Hepatocyte (in vitro differentiated cells): ENCODE results near the gene WASL. TPM values are rescaled to one million over a fixed set of nuclear protein-coding genes. Genes with fewer than 3 reads are reported as not detected.
A peak's percentile ranks its signal among the peaks of the same experiment; 100 is the strongest.

ENCODE experiments used
- DNase-seq: peaks from one replicate; pipeline ENCODE4 v3.0.0-alpha.2; 2016; ENCODE audit warnings: low spot score
- H2AFZ ChIP-seq: fragments of 200-600 bp; sonication (generic); 2 replicates; pipeline ENCODE4 v1.6.0; 2016; ENCODE audit warnings: antibody characterized with exemption, mild to moderate bottlenecking
- H3K27ac ChIP-seq: fragments of 200-600 bp; sonication (generic); 2 replicates; pipeline ENCODE4 v1.5.1; 2016; ENCODE audit warnings: mild to moderate bottlenecking
- H3K27me3 ChIP-seq: fragments of 200-600 bp; sonication (generic); 2 replicates; pipeline ENCODE4 v1.6.1; 2016
- H3K36me3 ChIP-seq: fragments of 200-600 bp; sonication (generic); replicated peaks from 2 replicates; pipeline ENCODE4 v1.5.1; 2016; ENCODE audit warnings: low read depth; ENCODE audit not compliant: insufficient read depth
- H3K4me1 ChIP-seq: fragments of 200-600 bp; sonication (generic); 2 replicates; pipeline ENCODE4 v1.5.1; 2016; ENCODE audit warnings: mild to moderate bottlenecking, moderate library complexity; ENCODE audit not compliant: insufficient read depth
- H3K4me2 ChIP-seq: fragments of 200-600 bp; sonication (generic); 2 replicates; pipeline ENCODE4 v1.6.0; 2016
- H3K4me3 ChIP-seq: fragments of 200-600 bp; sonication (generic); 2 replicates; pipeline ENCODE4 v1.5.1; 2016; ENCODE audit warnings: mild to moderate bottlenecking
- H3K79me2 ChIP-seq: fragments of 200-600 bp; sonication (generic); 2 replicates; pipeline ENCODE4 v1.6.0; 2017; ENCODE audit warnings: mild to moderate bottlenecking
- H3K9me2 ChIP-seq: fragments of 200-600 bp; sonication (generic); replicated peaks from 2 replicates; pipeline ENCODE4 v1.6.0; 2017; ENCODE audit warnings: mild to moderate bottlenecking; ENCODE audit not compliant: insufficient read depth
- H3K9me3 ChIP-seq: fragments of 200-600 bp; sonication (generic); 2 replicates; pipeline ENCODE4 v1.5.1; 2016; ENCODE audit warnings: low read depth, mild to moderate bottlenecking
- H4K20me1 ChIP-seq: fragments of 200-600 bp; sonication (generic); 2 replicates; pipeline ENCODE4 v1.6.0; 2016; ENCODE audit warnings: mild to moderate bottlenecking; ENCODE audit not compliant: insufficient read depth, poor library complexity, severe bottlenecking
- EZH2 ChIP-seq: fragments of 200-600 bp; sonication (generic); IDR thresholded peaks from 2 replicates; pipeline ENCODE4 v1.6.1; 2016; ENCODE audit warnings: antibody characterized with exemption, mild to moderate bottlenecking, borderline replicate concordance
- EZH2phosphoT487 ChIP-seq: fragments of 200-600 bp; sonication (generic); IDR thresholded peaks from one replicate; pipeline ENCODE4 v1.6.1; 2018; ENCODE audit warnings: antibody characterized with exemption, mild to moderate bottlenecking, low read depth, moderate library complexity; ENCODE audit not compliant: unreplicated experiment, severe bottlenecking
- WGBS: methylation state at CpG from one replicate; pipeline ENCODE4 v1.1.6; 2016; ENCODE audit warnings: low lambda C conversion rate; ENCODE audit errors: missing lambda C conversion rate; 5-methylcytosine and 5-hydroxymethylcytosine counted together
- polyA plus RNA-seq: library from polyadenylated mRNA; unstranded; fragments of >200 nt; fragmentation: Nextera tagmentation; extraction: Ambion mirVana; gene quantifications from 2 replicates; pipeline ENCODE4 v1.2.1, GENCODE V29; 2016
- total RNA-seq: library from RNA; depleted of rRNA; stranded (reverse); fragments of >200 nt; gene quantifications from 2 replicates; pipeline ENCODE4 v1.2.3, GENCODE V29; 2014
- TF ChIP-seq, protein P1 (sequence below): fragments of 200-600 bp; sonication (generic); IDR thresholded peaks from 2 replicates; pipeline ENCODE4 v1.5.1; 2016; ENCODE audit warnings: antibody characterized with exemption, mild to moderate bottlenecking; ENCODE audit not compliant: poor library complexity

WASL gene
- total and polyA plus RNA-seq, 2 experiments from 2014 or later: 36.8 to 48.9 TPM

DNA sequence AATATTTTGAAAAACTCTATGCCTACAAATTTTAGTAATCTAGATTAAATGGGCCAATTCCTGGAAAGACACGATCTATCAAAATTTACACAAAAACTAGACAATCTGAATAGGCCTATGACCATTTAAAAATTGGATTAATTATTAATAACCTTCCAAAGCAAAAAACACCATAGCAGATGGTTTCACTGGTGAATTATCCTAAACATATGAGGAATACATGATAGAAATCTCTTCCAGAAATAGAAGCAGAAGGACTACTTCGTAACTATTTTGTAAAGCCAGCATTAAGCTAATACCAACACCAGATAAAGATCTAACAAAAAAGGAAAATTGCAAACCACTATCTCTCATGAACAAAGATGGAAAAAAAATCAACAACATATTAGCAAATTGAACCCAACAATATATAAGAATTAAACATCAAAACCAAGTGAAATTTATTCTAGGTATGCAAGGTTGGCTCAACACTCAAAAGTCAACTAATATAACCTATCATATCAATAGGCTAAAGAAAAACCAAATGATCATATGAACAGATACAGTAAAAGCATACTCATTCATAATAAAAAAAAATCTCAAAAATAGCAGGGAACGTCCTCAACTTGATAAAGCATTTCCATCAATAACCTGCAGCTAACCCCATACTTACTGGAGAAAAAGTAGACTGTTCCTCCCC is 16.3 kb downstream of the WASL start:
- Histone ChIP-seq H3K79me2 (peaks cover 100% of the 10 kb centered on the region), H4K20me1 (peaks cover 73% of the 10 kb centered on the region), H3K9me3 (no peaks in the 10 kb centered on the region), H3K4me1 (peaks cover 4% of the 10 kb centered on the region), H3K4me3 (no peak overlapping the region), H2AFZ (no peak overlapping the region), H3K27ac (no peak overlapping the region), H3K36me3 (no peaks in the 10 kb centered on the region), H3K27me3 (no peaks in the 10 kb centered on the region), H3K4me2 (no peak overlapping the region), H3K9me2 (no peaks in the 10 kb centered on the region)
- no peak for DNase-seq
- WGBS: 96% methylated on average over 3 of the region's 3 CpGs
- TF ChIP-seq, protein P1, sequence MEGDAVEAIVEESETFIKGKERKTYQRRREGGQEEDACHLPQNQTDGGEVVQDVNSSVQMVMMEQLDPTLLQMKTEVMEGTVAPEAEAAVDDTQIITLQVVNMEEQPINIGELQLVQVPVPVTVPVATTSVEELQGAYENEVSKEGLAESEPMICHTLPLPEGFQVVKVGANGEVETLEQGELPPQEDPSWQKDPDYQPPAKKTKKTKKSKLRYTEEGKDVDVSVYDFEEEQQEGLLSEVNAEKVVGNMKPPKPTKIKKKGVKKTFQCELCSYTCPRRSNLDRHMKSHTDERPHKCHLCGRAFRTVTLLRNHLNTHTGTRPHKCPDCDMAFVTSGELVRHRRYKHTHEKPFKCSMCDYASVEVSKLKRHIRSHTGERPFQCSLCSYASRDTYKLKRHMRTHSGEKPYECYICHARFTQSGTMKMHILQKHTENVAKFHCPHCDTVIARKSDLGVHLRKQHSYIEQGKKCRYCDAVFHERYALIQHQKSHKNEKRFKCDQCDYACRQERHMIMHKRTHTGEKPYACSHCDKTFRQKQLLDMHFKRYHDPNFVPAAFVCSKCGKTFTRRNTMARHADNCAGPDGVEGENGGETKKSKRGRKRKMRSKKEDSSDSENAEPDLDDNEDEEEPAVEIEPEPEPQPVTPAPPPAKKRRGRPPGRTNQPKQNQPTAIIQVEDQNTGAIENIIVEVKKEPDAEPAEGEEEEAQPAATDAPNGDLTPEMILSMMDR: no peak
- TF ChIP-seq EZH2 (no peak), EZH2phosphoT487 (no peak)

DNA sequence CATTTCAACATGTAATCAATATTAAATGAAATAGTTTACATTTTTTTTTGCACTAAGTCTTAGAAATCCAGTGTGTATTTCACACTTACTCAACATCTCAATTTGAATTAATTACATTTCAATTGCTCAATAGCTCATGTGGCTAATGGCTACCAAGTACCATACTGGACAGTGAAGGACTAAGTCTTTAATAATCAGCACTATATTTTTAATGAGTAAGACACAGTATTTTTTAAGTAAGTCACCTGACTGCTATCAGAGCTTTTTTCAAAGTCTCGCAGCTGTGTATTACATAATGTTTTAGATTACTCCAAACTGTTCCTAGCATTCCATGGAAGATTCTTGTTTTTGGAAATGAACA is 19.6 kb downstream of the WASL start:
- Histone ChIP-seq H2AFZ (no peak overlapping the region), H3K36me3 (no peaks in the 10 kb centered on the region), H3K27me3 (no peaks in the 10 kb centered on the region), H3K27ac (no peak overlapping the region), H4K20me1 (peaks cover 76% of the 10 kb centered on the region), H3K79me2 (peaks cover 100% of the 10 kb centered on the region), H3K4me3 (no peak overlapping the region), H3K9me3 (no peaks in the 10 kb centered on the region), H3K9me2 (no peaks in the 10 kb centered on the region), H3K4me2 (no peak overlapping the region), H3K4me1 (peaks cover 36% of the 10 kb centered on the region)
- DNase-seq: no peak
- WGBS: 96% methylated on average over 1 of the region's 1 CpG
- no peak for TF ChIP-seq EZH2
- no peak for TF ChIP-seq EZH2phosphoT487
- TF ChIP-seq, protein P1: no peak

DNA sequence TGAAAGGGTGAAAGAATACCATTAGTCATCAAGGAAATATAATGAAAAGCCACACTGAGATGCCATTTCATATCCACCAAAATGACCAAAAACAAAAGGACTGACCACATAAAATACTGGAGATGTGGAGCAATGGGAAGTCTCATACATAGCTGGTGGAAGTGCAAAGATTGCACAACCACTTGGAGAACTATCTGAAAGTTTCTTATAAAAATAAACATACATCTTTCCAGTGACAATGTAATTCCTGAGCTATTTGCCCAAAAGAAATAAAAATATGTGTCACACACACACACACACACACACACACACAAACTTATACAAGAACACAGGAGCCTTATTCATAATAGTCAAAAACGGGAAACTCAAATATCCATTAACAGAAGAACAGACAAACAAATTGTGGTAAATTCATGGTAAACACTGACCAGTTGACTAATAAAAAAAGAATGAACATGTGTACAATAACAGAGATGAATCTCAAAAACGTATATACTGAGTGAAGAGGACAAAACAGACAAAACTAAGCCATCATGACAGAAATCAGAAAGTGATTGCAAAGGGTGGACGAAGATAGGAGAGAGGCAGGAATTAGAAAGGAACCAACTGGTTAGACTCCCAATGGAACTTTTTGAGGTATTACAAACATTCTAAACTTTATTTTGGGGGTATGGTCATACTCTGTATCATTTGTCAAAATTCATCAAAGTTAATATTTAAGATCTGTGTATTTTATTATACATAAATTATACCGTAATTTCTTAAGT is 21.5 kb downstream of the WASL start:
- Histone ChIP-seq H3K79me2 (peaks cover 100% of the 10 kb centered on the region), H4K20me1 (peaks cover 83% of the 10 kb centered on the region)
- 70% methylated on average over 4 of the region's 4 CpGs for WGBS

More for the DNA sequence above, 21.5 kb downstream of the WASL start:
- peak; percentile 12 for DNase-seq
- H3K9me3 ChIP-seq: no peaks in the 10 kb centered on the region
- H3K4me3 ChIP-seq: no peak overlapping the region
- H3K27me3 ChIP-seq: no peaks in the 10 kb centered on the region
- H3K4me2 ChIP-seq: peak overlapping the region; percentile 65
- no peaks in the 10 kb centered on the region for H3K36me3 ChIP-seq
- H3K4me1 ChIP-seq: peaks cover 43% of the 10 kb centered on the region
- H3K9me2 ChIP-seq: no peaks in the 10 kb centered on the region
- no peak overlapping the region for H3K27ac ChIP-seq
- H2AFZ ChIP-seq: no peak overlapping the region
- TF ChIP-seq EZH2 (no peak), EZH2phosphoT487 (no peak)
- TF ChIP-seq, protein P1: no peak
